CD4-positive, alpha-beta T cell (primary cell): ENCODE data around the gene PKNOX2. TPM values are rescaled to one million over a fixed set of nuclear protein-coding genes. Genes with fewer than 3 reads are reported as not detected.
A peak's percentile ranks its signal among the peaks of the same experiment; 100 is the strongest.

Experiments used
- ATAC-seq: fragments of 200-7000 bp; cut with Tn5 transposase; one replicate; pipeline ENCODE4 v1.10.0; 2022; ENCODE audit warnings: mild to moderate bottlenecking; ENCODE audit not compliant: poor library complexity
- CTCF ChIA-PET: fragments of 350-600 bp; sonication (Branson Sonifier 250); formaldehyde crosslinking; loops from one replicate; lab custom pipeline; 2021; ENCODE audit warnings: antibody characterized with exemption, inconsistent platforms; lab: Charles Lee
- POLR2A ChIA-PET: fragments of 350-600 bp; sonication (Branson Sonifier 250); formaldehyde crosslinking; loops from one replicate; lab custom pipeline; 2021; ENCODE audit warnings: antibody characterized with exemption, inconsistent platforms; lab: Charles Lee
- DNase-seq, 14 experiments: peaks; one replicate each; pipeline ENCODE4 v3.0.0-alpha.2; 2013 to 2020; ENCODE audit warnings: mixed read lengths in 2 of 14
- H3K27ac ChIP-seq, 2 donors: one replicate each; pipeline versions ENCODE4 v1.5.1 to v1.7.0; 2013; ENCODE audit warnings: low read length in 2 of 2, low read depth in 1 of 2, mild to moderate bottlenecking in 1 of 2
- H3K27me3 ChIP-seq, 2 experiments: 1 replicate in 1 of 2; 2 replicates in 1 of 2; pipeline versions ENCODE4 v1.6.1 to v1.7.0; 2013; ENCODE audit warnings: low read length in 2 of 2, control low read depth in 1 of 2, mild to moderate bottlenecking in 1 of 2, moderate library complexity in 1 of 2; ENCODE audit not compliant: insufficient read depth in 2 of 2, control insufficient read depth in 1 of 2
- H3K36me3 ChIP-seq: one replicate; pipeline ENCODE4 v1.6.1; 2013; ENCODE audit warnings: low read length, control low read depth; ENCODE audit not compliant: insufficient read depth
- H3K4me1 ChIP-seq: one replicate; pipeline ENCODE4 v1.6.1; 2013; ENCODE audit warnings: low read length, control low read depth; ENCODE audit not compliant: insufficient read depth
- H3K4me3 ChIP-seq: one replicate; pipeline ENCODE4 v1.5.1; 2013; ENCODE audit warnings: mild to moderate bottlenecking, low read length, moderate library complexity
- H3K9me3 ChIP-seq, 2 experiments: 1 replicate in 1 of 2; 2 replicates in 1 of 2; pipeline versions ENCODE4 v1.6.1 to v1.7.0; 2013; ENCODE audit warnings: low read length in 2 of 2, mild to moderate bottlenecking in 2 of 2, control low read depth in 1 of 2, moderate library complexity in 1 of 2; ENCODE audit not compliant: control insufficient read depth in 1 of 2, insufficient read depth in 1 of 2
- H3K27ac Mint-ChIP-seq: one replicate; pipeline ENCODE4 v1.8.0; 2020; ENCODE audit warnings: mixed read lengths
- H3K27me3 Mint-ChIP-seq: one replicate; pipeline ENCODE4 v1.8.0; 2021; ENCODE audit warnings: mixed read lengths
- H3K36me3 Mint-ChIP-seq: one replicate; pipeline ENCODE4 v1.8.0; 2021; ENCODE audit warnings: low read depth, mixed read lengths
- H3K4me1 Mint-ChIP-seq: one replicate; pipeline ENCODE4 v1.8.0; 2021; ENCODE audit warnings: low read depth, mixed read lengths
- H3K4me3 Mint-ChIP-seq: one replicate; pipeline ENCODE4 v1.8.0; 2020; ENCODE audit warnings: mild to moderate bottlenecking, mixed read lengths
- H3K9me3 Mint-ChIP-seq: one replicate; pipeline ENCODE4 v1.8.0; 2020; ENCODE audit warnings: mixed read lengths
- intact Hi-C, 2 experiments: fragments of 100-400 bp; cut with DNase I in 1 of 2; cut with micrococcal nuclease in 1 of 2; formaldehyde crosslinking; loops; one replicate each; pipeline versions ENCODE4 v1.15.1 to v1.9.0; 2023 to 2025; cut with DNase I, micrococcal nuclease
- total RNA-seq, 174 experiments: library from RNA in 2 of 174; stranded (reverse) in 2 of 174; gene quantifications; one replicate each; pipeline ENCODE4 v1.2.3 and lab custom pipeline; 2021 to 2026
- TF ChIP-seq, protein P1 (sequence below): fragments of 200-600 bp; IDR thresholded peaks from one replicate; pipeline ENCODE4 v1.8.0; 2022; ENCODE audit warnings: antibody characterized with exemption, mild to moderate bottlenecking

PKNOX2 gene
- total RNA-seq, 2 experiments from 2014 or later, result not detected

GRCh38 chr11:125422681-125423080 is 258.1 kb downstream of the PKNOX2 start:
- no peak overlapping the region for H3K4me3 ChIP-seq
- no peaks in the 10 kb centered on the region for H3K9me3 ChIP-seq
- no peaks in the 10 kb centered on the region for H3K36me3 Mint-ChIP-seq
- no peaks in the 10 kb centered on the region for H3K36me3 ChIP-seq
- peaks cover 19% of the 10 kb centered on the region for H3K27me3 Mint-ChIP-seq
- H3K4me1 ChIP-seq, result no peaks in the 10 kb centered on the region
- CTCF ChIA-PET, result no interaction called here
- peaks cover 5% of the 10 kb centered on the region in 2 experiments for H3K27me3 ChIP-seq
- ATAC-seq (no peak), DNase-seq (no peak)
- H3K27ac Mint-ChIP-seq, result no peak overlapping the region
- intact Hi-C loops, result loop anchor here (2.0 to 5.0 kb wide), 2 partner anchors 450 to 452 kb away; no protein-coding TSS in a partner anchor
- POLR2A ChIA-PET, result no interaction called here
- no peak overlapping the region for H3K27ac ChIP-seq
- H3K4me1 Mint-ChIP-seq, result no peaks in the 10 kb centered on the region
- TF ChIP-seq, protein P1, sequence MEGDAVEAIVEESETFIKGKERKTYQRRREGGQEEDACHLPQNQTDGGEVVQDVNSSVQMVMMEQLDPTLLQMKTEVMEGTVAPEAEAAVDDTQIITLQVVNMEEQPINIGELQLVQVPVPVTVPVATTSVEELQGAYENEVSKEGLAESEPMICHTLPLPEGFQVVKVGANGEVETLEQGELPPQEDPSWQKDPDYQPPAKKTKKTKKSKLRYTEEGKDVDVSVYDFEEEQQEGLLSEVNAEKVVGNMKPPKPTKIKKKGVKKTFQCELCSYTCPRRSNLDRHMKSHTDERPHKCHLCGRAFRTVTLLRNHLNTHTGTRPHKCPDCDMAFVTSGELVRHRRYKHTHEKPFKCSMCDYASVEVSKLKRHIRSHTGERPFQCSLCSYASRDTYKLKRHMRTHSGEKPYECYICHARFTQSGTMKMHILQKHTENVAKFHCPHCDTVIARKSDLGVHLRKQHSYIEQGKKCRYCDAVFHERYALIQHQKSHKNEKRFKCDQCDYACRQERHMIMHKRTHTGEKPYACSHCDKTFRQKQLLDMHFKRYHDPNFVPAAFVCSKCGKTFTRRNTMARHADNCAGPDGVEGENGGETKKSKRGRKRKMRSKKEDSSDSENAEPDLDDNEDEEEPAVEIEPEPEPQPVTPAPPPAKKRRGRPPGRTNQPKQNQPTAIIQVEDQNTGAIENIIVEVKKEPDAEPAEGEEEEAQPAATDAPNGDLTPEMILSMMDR, result no peak
- no peaks in the 10 kb centered on the region for H3K9me3 Mint-ChIP-seq
- H3K4me3 Mint-ChIP-seq, result no peak overlapping the region

DNA sequence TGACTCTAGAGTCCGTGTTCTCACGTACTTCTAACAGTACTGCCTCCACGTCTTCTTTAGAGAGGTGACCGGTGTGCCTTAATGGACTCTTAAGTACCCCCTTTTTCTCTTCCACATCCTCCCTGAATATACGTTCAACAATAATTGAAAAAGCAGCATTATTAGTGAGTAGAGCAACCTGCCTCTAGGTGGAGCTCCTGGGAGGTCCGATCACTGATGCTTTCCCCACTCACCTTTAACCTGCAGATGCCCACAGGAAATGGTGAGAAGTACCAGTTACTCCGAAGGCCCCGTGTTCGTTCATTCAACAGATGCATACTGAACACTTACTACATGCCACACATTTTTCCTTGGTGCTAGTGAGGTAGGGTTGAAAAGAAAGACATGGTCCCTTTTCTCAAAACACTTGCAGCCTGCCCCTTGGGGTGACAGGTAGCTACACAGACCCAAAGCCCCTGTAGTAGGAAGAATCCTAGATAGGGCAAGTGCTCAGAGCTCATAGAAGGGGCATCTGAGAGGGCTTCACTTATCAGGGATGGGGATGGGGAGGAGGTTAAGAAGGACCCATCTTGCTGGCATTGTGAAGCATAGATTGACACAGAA is 258.8 kb downstream of the PKNOX2 start:
- intact Hi-C loops, result loop anchor here (2.0 to 5.0 kb wide), 2 partner anchors 449 to 451 kb away; no protein-coding TSS in a partner anchor

DNA sequence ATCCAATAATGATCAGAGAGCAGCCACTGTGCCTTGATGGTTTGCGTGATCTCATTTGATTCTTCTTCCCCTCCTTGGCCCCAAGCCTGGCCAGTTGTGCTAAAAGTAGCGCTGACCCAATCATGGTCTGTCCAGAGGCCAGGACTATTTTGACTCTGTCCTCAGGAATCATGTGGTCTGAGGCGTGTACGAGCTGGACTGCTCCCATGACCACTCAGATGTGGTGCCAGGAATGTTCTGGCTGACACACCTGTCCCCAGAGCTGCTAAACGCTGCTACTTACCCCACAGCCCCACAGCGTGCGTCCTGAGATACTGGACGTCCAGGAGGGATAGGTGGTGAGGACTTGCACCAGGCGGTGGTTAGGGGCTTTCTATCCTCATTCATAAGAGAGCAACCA is 261.1 kb downstream of the PKNOX2 start:
- H3K4me1 Mint-ChIP-seq, result no peaks in the 10 kb centered on the region

More for the DNA sequence above, 258.8 kb downstream of the PKNOX2 start:
- ATAC-seq (no peak), DNase-seq (peak in 3 of 14 experiments; percentile 22 to 25 (median 23))
- ChIA-PET POLR2A (no interaction called here), CTCF (no interaction called here)
- Mint-ChIP-seq H3K27ac (no peak overlapping the region), H3K9me3 (no peaks in the 10 kb centered on the region), H3K36me3 (no peaks in the 10 kb centered on the region), H3K4me3 (no peak overlapping the region), H3K4me1 (no peaks in the 10 kb centered on the region), H3K27me3 (peaks cover 23% of the 10 kb centered on the region)
- Histone ChIP-seq H3K9me3 (no peaks in the 10 kb centered on the region), H3K27ac (no peak overlapping the region), H3K4me1 (no peaks in the 10 kb centered on the region), H3K27me3 (peaks cover 5 to 7% of the 10 kb centered on the region in 2 experiments), H3K36me3 (no peaks in the 10 kb centered on the region), H3K4me3 (no peak overlapping the region)
- TF ChIP-seq, protein P1, result peak; percentile 39

More for the DNA sequence above, 261.1 kb downstream of the PKNOX2 start:
- Histone ChIP-seq H3K4me1 (peaks cover 4% of the 10 kb centered on the region), H3K9me3 (no peaks in the 10 kb centered on the region), H3K4me3 (no peak overlapping the region), H3K27ac (no peak overlapping the region), H3K27me3 (peaks cover 5 to 17% of the 10 kb centered on the region in 2 experiments), H3K36me3 (no peaks in the 10 kb centered on the region)
- ATAC-seq, result no peak
- CTCF ChIA-PET, result no interaction called here
- no peaks in the 10 kb centered on the region for H3K36me3 Mint-ChIP-seq
- DNase-seq, result no peak
- no peaks in the 10 kb centered on the region for H3K9me3 Mint-ChIP-seq
- TF ChIP-seq, protein P1, result no peak
- peaks cover 27% of the 10 kb centered on the region for H3K27me3 Mint-ChIP-seq
- POLR2A ChIA-PET, result no interaction called here
- H3K4me3 Mint-ChIP-seq, result no peak overlapping the region
- intact Hi-C loops, result no loop called here
- H3K27ac Mint-ChIP-seq, result no peak overlapping the region
